ENCODE measurements around the gene RPA3. TPM values are rescaled to one million over a fixed set of nuclear protein-coding genes. Genes with fewer than 3 reads are reported as not detected.

Gene RPA3
- polyA plus RNA-seq, 1 donor (not counting 4 experiments of a cell fraction or from before 2014, with no cell fraction given), result 51.1 TPM

DNA sequence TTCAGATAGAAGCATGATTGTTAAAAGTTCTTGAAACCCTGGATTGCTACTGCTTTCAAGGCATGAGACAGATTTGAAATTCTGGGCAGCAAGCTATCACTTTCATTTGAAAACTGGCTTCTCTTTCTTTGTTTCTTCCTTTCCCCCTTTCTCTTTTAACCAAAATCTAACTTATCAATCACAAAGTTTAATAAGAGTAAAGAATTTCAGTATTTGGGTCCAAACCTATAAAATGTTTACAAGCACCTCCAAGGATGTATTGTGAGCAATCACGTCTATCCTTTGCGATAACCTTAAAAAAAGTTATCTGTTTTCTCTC is 21.6 kb upstream of the RPA3 start:
- Histone ChIP-seq H3K4me1 (ENCODE audit: control insufficient read depth, extremely low read depth, insufficient read depth, low read length) (no peaks in the 10 kb centered on the region), H3K9me1 (ENCODE audit: control insufficient read depth, extremely low read depth, insufficient read depth, low read length) (no peaks in the 10 kb centered on the region), H4K20me1 (ENCODE audit: control insufficient read depth, extremely low read depth, insufficient read depth, low read length) (no peaks in the 10 kb centered on the region), H3K4me3 (ENCODE audit: control insufficient read depth in 2 of 3, extremely low read depth in 1 of 3, insufficient read depth in 2 of 3, low read depth in 1 of 3, low read length in 3 of 3) (no peak overlapping the region), H3K36me3 (ENCODE audit: control insufficient read depth in 2 of 2, extremely low read depth in 1 of 2, insufficient read depth in 2 of 2, low read length in 2 of 2) (no peaks in the 10 kb centered on the region), H3K27ac (ENCODE audit: control insufficient read depth, insufficient read depth, low read length) (no peak overlapping the region), H3K79me2 (ENCODE audit: control insufficient read depth, insufficient read depth, low read length) (no peaks in the 10 kb centered on the region), H3K9ac (ENCODE audit: control insufficient read depth, extremely low read depth, insufficient read depth, low read length) (no peak overlapping the region), H3K4me2 (ENCODE audit: control insufficient read depth, extremely low read depth, insufficient read depth, low read depth, low read length) (no peak overlapping the region), H3K9me3 (ENCODE audit: control insufficient read depth, low read depth, low read length) (no peaks in the 10 kb centered on the region), H3K27me3 (ENCODE audit: control insufficient read depth, extremely low read depth, insufficient read depth, low read length) (no peaks in the 10 kb centered on the region), H2AFZ (ENCODE audit: control insufficient read depth, low read length) (no peak overlapping the region)
- TF ChIP-seq EZH2 (IDR thresholded peaks at IDR 0.05; ENCODE audit: low read length), result no peak
- TF ChIP-seq, protein P1, sequence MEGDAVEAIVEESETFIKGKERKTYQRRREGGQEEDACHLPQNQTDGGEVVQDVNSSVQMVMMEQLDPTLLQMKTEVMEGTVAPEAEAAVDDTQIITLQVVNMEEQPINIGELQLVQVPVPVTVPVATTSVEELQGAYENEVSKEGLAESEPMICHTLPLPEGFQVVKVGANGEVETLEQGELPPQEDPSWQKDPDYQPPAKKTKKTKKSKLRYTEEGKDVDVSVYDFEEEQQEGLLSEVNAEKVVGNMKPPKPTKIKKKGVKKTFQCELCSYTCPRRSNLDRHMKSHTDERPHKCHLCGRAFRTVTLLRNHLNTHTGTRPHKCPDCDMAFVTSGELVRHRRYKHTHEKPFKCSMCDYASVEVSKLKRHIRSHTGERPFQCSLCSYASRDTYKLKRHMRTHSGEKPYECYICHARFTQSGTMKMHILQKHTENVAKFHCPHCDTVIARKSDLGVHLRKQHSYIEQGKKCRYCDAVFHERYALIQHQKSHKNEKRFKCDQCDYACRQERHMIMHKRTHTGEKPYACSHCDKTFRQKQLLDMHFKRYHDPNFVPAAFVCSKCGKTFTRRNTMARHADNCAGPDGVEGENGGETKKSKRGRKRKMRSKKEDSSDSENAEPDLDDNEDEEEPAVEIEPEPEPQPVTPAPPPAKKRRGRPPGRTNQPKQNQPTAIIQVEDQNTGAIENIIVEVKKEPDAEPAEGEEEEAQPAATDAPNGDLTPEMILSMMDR (optimal IDR thresholded peaks at IDR 0.05 in 1 of 3, IDR thresholded peaks at IDR 0.05 in 1 of 3, conservative IDR thresholded peaks at IDR 0.05 in 1 of 3; ENCODE audit: extremely low read depth in 1 of 3, insufficient read depth in 2 of 3, low read length in 3 of 3), result no peak
- DNase-seq (ENCODE audit: low read depth, low spot score) (no peak), FAIRE-seq (no peak)
- dilution Hi-C loops (cut with MboI; ENCODE audit: extremely low pct_ligation_motif_present, low sequenced_read_pairs), result no loop called here

DNA sequence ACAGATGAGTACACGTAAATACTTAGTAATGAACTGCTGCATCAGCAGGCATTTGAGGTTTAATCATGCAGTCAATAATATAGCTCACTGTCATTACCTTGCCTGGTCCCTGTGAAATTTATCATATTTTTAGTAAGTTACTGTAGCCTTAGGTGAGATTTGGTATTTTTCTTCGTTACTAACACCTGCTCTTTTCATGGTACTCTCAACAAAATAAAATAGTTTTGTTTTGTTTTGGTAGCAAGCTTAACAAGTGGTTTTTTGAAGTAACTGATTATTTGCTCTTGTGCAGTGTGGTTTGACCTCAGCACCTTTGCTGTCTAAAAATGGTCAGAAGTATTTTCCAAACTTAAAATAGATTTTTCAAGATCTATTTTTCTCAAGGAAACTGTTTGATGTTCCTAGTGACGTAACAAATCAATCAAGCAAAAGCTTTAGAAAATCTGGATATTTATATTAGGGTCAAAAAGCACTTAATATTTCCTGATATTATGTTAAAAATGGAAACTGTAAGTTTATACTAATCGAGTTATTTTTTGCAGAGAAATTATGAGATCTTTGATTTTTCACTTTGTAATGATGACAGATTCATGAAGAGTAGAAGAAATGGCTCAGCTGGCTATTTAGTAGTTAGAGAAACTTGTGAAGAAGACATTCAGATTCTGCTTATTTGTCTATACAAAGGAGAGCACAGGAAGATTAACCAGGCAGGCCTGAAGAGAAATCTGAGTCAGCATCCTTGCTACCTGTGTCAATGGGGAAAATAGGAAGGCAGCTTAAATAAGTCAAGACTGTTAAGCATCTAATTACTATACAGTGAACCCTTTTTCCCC is 21.0 kb upstream of the RPA3 start:
- no peaks in the 10 kb centered on the region for H3K36me3 ChIP-seq (ENCODE audit: control insufficient read depth in 2 of 2, extremely low read depth in 1 of 2, insufficient read depth in 2 of 2, low read length in 2 of 2)
- FAIRE-seq, result no peak
- H3K4me1 ChIP-seq (ENCODE audit: control insufficient read depth, extremely low read depth, insufficient read depth, low read length), result no peaks in the 10 kb centered on the region
- TF ChIP-seq EZH2 (IDR thresholded peaks at IDR 0.05; ENCODE audit: low read length), result no peak
- TF ChIP-seq, protein P1 (optimal IDR thresholded peaks at IDR 0.05 in 1 of 3, IDR thresholded peaks at IDR 0.05 in 1 of 3, conservative IDR thresholded peaks at IDR 0.05 in 1 of 3; ENCODE audit: extremely low read depth in 1 of 3, insufficient read depth in 2 of 3, low read length in 3 of 3), result no peak
- no peaks in the 10 kb centered on the region for H3K9me3 ChIP-seq (ENCODE audit: control insufficient read depth, low read depth, low read length)
- no peaks in the 10 kb centered on the region for H3K27me3 ChIP-seq (ENCODE audit: control insufficient read depth, extremely low read depth, insufficient read depth, low read length)
- H3K79me2 ChIP-seq (ENCODE audit: control insufficient read depth, insufficient read depth, low read length), result no peaks in the 10 kb centered on the region
- no peak overlapping the region for H3K4me3 ChIP-seq (ENCODE audit: control insufficient read depth in 2 of 3, extremely low read depth in 1 of 3, insufficient read depth in 2 of 3, low read depth in 1 of 3, low read length in 3 of 3)
- dilution Hi-C loops (cut with MboI; ENCODE audit: extremely low pct_ligation_motif_present, low sequenced_read_pairs), result no loop called here
- H3K27ac ChIP-seq (ENCODE audit: control insufficient read depth, insufficient read depth, low read length), result no peak overlapping the region
- no peaks in the 10 kb centered on the region for H4K20me1 ChIP-seq (ENCODE audit: control insufficient read depth, extremely low read depth, insufficient read depth, low read length)
- H3K4me2 ChIP-seq (ENCODE audit: control insufficient read depth, extremely low read depth, insufficient read depth, low read depth, low read length), result no peak overlapping the region
- H3K9ac ChIP-seq (ENCODE audit: control insufficient read depth, extremely low read depth, insufficient read depth, low read length), result no peak overlapping the region
- H2AFZ ChIP-seq (ENCODE audit: control insufficient read depth, low read length), result no peak overlapping the region
- DNase-seq (ENCODE audit: low read depth, low spot score), result no peak
- no peaks in the 10 kb centered on the region for H3K9me1 ChIP-seq (ENCODE audit: control insufficient read depth, extremely low read depth, insufficient read depth, low read length)
